HG03469 (cell line): ENCODE data around the gene LLPH.

ENCODE experiments used
- ATAC-seq: cut with Tn5 transposase; IDR thresholded peaks from one replicate; pipeline ENCODE4 v1.9.1; 2021; ENCODE audit warnings: mild to moderate bottlenecking, moderate library complexity, moderate number of reproducible peaks; ENCODE audit not compliant: unreplicated experiment

The LLPH gene

DNA sequence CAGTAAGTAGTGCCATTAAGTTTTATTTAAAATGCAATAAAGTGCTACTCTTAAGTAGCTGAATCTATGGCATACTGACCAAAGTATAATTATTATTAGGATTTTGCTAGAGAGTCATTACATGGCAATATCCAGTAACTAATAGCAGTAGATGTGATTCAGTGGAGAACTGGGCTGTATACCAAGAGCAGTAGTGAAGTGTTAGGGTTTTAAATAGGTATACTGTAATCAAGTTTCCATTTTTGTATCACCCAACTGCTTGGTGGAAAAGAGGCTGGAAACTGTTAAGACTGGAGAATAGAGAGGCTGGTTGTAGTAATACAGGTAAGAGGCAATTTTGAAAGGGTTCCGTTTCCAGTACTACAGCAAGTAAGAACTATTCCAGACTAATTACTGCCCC is 13.3 kb upstream of the LLPH start:
- ATAC-seq, result no peak

DNA sequence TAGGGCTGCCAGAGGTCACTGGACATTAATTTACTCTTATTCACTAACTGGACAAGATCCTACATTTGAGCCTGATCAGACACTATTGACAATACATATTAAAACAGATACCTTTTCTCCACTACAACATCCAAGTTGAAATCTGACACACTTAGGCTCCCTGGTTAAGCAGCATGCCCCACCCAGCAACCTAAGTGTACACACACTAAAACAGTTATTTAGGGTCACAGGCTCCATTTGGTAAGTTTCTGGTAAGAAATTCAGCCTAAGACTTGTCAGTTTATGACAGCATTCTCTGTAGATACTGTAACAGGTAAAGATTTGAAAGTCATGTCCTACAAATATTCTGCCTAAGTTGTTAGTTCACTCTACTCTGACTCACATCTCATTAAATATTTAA is 12.3 kb upstream of the LLPH start:
- no peak for ATAC-seq

DNA sequence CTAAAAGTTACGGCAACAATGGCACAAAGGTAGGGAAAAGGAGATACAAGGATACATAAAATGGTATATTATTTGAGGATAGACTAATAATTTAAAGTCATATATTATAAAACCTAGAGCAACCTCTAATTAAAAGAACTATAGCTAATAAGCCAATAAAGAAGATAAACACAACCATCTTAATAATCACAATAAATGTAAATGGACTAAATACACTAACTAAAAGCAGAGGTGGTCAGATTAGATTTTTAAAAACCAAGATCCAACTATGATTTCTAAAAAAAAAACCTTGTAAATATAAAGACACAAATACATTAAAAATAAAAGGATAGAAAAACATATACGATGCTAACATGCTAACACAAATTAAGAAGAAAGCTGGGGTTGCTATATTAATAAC is 10.7 kb upstream of the LLPH start:
- no peak for ATAC-seq

DNA sequence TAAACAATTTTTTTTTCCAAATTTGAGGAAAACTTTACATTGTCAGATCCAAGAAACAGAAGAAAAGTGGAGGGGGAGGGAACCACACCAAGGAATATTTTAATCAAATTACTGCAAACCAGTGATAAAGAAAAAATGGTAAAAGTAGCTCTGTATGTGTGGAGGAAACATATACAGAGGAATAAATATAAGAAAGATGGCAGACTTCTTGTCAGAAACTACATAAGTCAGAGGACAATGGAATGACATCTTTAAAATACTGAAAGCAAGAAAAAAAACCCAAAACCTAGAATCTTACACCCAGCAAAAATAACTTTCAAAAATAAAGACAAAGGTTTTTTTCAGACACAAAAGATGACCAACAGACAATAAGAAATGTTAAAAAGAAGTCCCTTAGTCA is 10.2 kb upstream of the LLPH start:
- no peak for ATAC-seq

DNA sequence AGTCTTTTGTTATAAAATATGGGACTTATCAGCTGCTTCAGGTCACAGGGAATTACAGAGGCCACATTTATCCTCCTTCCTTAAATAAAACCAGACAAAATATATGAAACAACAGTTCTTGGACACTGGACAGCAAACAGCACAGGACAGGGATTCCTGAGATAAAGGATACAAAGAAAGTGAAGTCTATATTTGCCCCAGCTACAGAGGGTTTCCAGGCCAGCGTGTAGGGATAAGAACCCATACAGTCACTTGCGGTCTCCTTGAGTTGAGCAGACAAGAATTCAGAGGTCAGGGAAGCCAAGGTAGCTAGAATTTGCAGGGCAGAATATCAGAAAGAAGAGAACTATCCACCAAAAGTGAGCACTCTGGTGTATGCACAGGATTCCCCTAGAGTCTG is 8.8 kb upstream of the LLPH start:
- ATAC-seq, result no peak

DNA sequence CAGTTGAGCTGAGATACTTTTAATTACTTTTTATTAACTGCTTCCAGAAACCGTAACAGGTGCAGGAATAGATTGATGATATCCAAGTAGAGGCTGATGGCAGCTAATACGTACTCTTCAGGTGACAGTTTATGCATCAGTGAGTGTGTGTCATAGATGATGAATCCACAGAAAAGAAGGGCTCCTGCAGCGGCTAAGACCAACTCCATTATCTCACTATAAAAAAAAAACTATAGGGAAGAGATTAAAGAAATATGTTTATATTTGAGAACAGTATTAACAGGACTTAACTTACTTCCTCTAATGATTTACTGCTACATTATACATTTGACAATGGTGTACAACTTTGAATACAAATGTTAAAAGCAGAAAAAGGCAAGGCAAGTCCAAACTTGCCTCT is 7.4 kb upstream of the LLPH start:
- no peak for ATAC-seq

DNA sequence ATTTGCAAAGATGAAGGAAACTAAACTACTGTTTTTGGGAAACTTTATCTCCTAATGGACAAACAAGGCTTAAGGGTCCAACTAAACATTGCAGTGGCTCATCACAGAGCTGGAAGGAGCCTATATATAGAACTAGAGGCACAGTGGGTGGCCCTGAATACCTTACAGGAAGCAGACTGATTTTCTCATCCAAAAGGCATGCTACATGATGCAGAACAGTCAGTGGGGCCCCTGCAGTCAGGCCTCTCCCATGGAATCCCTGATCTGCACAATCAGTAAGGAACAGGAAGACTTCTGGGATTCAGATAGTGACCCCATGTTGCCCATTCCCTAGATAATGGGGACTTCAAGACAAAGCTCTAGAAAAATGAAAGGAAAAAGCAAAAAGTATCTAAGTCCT is 1.9 kb upstream of the LLPH start:
- ATAC-seq, result no peak

DNA sequence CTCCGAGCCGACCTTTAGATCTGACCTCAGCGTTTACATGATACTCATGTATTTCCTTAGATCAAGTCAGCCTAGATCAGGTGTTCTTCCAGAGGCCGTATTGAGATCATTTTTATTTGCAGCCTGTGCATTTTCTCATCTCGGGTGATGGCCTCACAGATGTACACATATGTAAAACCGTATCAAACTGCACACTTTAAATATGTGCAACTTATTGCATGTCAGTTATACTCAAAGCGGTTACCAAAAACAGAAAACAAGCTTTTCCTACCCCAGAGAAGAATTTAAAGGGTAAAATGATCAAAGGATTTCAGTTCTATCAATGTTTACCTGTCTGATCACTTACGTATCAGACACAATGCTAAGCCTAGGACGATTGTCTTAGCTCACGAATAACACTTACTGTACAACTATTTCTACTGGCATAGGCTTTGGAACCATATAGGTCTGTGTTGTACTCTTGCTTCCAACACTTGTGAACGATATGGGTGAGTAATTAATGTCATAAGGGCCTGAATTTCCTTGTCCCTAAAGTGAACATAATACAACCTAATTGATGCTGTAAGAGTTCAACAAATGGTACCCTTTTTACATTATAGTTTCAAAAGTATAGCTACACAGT is 628 bp upstream of the LLPH start:
- ATAC-seq, result no peak

DNA sequence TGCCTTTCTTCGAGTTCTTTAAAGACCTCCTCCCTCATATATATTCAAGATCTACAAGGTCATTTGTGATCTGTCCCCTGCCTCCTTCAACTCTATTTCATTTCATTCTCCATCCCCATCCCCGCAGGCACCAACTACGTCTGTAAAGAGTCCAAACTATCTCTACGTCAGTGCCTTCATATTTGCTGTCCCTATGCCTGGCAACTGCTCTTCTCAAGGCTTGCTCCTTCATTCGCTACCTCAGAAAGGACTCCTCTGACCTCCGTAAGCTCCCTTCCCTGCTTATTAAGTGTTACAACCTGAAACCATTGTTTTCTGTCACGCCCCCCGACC is 650 bp downstream of the LLPH start:
- no peak for ATAC-seq

DNA sequence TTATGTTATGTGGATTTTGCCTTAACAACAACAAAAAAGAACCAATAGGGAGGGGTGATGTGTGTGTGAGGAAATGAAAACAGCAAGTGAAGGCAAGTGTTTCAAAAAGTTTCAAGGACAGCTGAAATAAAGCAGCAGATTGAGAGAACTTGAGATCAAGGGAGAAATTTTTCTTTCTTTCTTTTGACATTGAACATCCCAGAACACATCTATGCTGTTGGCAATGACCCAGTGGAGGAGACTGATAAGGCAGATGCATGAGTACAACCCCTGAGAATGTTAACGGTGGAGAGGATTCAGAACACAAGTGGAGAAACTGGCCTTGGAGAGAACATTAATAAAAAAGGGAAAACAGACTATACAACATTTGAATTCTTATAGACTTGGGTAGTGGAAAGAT is 2.9 kb downstream of the LLPH start:
- no peak for ATAC-seq

DNA sequence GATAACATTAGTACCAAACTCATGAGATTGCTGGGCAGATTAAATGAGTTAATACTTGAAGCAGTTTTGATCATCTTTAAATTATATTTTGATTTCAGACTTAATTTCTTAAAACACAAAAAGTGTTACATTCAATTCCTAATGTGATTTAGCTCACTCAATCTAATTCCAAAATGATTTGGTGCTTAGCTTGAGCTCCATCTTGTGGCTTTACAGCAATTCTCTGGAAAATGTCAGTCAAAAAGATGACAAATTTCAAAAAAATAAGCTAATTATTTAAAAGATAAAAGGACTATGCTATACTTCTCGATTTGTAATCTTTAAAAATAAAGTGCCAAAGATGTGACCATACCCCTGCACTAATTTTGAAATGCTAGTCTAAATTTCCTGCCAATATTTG is 10.1 kb downstream of the LLPH start:
- no peak for ATAC-seq

DNA sequence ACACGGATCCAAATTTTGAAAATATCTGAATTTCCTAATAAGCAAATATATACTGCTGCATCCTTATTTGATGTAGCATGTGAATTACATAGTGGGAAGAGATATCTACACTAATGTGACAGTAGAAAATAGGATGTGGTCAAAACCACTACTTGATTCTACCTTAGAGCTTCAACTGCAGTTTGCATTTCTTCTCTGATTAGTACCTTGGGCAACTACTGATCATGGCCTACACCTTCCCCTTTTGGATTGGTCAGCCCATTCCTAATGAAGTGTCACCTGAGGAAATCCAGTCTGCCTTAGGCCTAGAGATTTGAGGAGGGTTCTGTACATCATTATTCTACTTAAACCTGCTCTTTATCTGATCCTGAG is 10.7 kb downstream of the LLPH start:
- ATAC-seq, result peak; percentile 70

DNA sequence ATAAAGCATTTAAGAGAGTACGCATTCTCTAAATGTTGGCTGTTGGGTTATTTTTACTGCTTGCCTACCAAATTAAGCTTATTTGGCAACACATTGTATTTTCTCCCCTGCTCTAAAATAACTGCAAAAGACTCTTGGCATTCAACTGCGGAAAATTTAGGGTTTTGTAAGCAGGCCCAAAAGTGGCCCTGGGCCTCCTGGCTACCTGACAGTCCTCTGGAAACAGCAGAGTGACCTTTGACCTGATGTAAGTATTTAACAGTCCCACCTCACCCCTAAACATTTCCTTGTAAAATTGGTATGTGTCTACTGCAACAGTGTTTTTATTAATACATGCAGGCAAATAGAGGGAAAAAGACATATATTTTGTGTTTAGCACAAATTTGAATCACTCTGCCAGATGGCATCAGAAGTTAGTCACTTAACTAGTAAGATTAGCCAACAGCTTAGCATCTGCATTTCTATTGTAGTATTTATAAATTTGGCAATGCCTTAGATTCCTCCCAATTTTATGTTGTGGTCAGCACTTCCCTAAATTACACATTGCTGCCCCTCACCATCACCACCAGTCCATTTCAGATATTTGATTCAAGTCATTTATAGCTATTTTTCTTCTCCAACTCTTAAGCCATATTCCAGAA is 11.2 kb downstream of the LLPH start:
- no peak for ATAC-seq

DNA sequence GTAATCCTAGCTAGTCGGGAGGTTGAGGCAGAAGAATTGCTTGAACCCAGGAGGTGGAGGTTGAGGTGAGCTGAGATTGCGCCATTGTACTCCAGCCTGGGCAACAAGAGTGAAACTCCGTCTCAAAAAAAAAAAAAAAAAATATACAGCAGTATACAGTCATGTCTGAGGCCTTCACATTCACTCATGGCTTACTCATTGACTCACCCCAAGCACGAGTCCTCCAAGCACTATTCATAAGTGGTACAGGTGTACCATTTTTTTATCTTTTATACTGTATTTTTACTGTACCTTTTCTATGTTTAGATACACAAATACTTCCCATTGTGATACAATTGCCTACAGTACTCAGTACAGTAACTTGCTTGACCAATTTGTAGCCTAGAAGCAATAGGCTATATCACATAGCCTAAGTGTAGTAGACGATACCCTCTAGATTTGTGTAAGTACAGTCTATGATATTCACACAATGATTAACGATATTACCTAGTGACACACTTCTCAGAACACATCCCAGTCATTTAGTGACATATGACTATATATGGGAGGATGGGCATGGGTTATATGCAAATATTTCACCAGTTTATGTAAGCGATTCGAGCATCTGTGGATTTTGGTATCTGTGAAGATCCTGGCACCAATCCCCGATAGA is 12.2 kb downstream of the LLPH start:
- no peak for ATAC-seq

DNA sequence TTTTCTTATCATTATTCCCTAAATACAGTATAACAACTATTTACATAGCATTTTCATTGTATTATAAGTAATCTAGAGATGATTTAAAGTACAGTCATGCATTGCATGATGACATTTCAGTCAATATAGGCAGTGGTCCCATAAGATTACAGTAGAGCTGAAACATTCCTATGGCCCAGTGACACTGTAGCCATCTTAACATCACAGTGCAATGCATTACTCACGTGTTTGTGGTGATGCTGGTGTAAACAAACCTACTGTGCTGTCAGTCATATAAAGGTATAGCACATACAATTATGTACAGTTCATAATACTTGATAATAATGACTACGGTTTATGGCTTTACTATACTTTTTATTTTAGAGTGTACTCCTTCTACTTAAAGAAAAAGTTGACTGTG is 13.3 kb downstream of the LLPH start:
- no peak for ATAC-seq

DNA sequence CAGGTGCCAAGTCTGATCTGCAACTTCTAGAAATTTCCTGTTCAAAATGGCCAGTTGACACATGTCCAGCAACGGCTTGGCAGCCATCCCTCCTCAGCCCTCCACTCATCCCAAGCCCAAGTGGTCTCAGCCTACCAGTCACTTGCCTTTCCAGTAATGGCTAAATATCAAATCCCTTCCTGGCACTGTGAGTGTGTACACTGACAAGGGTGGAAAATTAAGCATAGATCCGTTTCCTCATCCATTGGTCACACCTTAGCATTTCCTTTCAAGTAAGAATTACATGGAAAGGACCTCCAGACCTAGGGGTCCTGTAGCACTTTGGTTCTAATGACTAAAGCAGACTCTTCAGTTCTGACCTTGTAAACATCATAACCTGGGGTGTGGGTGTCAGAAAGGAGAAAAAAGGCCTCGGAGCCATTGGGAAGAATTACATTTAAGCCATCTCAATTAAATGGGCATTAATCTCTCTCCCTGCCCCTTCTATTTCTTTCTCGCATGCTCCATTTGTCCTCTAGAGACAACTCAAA is 15.4 kb downstream of the LLPH start:
- ATAC-seq, result no peak

DNA sequence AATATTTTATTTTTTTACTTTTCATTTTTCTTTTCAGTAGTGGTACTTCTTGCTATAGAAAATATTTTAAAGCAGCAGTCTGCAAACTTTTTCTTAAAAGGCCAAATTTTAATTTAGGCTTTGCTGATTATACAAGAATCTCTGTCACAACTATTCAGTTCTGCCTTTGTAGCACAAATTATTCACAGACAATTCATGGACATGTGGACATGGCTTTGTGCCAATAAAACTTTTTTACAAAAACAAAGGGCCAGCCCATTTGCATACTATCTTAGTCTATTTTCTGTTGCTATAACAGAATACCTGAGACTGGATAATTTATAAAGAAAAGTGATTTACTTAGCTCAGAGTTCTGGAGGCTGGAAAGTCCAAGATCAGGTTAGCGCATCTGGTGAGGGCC is 17.1 kb downstream of the LLPH start:
- no peak for ATAC-seq

DNA sequence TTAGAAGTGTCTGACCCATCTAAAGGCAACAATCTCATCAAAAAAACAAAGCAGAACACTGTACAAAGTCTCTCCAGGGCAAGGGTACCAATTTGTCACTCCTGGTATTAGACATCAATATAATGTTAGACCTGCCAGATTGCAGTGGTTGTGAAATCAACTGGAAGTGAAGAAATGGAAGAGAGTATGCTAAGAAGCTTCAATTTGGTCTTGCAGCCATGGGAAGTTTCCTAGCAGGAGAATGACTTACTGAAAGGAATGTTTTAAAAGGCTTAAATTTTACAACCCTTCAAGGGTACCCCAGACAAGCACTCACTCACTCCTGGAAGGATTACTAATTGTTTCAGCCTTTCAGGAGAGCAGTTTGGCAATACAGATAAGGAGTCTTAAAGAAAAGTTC is 18.9 kb downstream of the LLPH start:
- no peak for ATAC-seq

DNA sequence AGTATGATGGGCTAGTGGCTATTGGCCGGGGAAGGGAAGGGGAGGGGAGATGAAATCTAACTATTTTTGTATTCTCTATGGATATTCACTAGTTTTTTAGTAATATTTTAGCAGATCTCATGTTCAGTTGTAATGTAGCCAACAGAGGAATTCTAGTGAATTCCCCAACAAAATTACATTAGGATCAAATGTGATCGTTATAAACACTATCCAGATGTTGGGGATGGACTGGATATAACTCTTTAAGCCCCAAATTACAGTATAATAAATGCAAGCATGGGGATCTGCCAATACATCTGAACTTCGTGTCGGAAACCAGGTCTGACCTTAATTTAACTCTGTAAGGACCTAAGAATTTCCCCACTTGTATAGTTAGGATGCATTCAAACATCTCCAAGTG is 21.5 kb downstream of the LLPH start:
- ATAC-seq, result no peak

DNA sequence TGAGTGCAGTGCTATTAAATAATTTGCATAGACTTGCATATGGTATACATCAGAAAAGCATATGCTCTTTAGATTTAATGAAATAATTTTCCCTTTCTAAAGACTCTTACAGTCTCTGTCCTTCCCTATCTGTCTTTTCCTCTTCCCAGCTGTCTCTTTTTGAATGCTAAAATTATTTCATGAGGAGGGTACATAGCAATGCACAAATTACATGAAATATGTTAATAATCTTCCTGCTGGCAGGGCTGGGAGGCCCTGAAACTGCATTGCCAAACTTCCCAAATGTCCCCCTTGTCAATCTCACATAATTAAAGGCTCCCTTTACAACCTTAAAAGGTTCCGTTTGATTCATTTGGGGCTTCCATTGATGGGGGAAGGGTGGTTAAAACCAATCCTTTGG is 22.2 kb downstream of the LLPH start:
- ATAC-seq, result no peak

DNA sequence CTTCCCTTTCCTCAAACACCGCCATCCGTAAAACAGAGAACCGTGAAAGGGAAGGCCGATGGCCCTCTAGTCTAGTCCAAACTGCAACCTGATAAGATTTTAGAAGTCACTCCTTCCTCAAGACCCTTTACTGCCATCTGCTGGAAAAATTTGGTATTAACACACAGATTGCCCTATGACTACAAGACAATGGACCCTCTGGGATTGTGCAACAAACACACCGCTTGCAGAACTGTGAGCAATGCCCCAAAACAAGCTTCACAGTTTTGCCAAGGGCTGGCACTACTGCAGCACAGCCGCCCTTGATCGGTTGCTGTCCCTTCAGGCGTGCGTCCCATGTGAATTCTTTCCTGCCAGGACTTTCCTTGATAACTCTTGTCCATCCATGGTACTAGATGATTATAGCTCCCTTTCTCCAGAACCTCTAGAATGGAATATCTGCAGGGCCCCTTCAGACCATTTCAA is 23.1 kb downstream of the LLPH start:
- peak; percentile 98 for ATAC-seq
